Breast epithelium (tissue), 3 donors: ENCODE results near the gene TRIM7.

Experiments used
- POLR2A ChIP-seq: fragments of 450-650 bp; IDR thresholded peaks from one replicate; pipeline ENCODE4 v1.6.1; 2016; ENCODE audit warnings: antibody characterized with exemption, mild to moderate bottlenecking, moderate library complexity
- POLR2AphosphoS5 ChIP-seq, 3 donors: sonication (generic); formaldehyde crosslinking; IDR thresholded peaks; one replicate each; pipeline ENCODE4 v1.6.1; 2017; ENCODE audit warnings: antibody characterized with exemption in 3 of 3
- TF ChIP-seq, protein P1 (sequence below), 3 donors: fragments of 450-650 bp; IDR thresholded peaks; one replicate each; pipeline ENCODE4 v1.5.1; 2016 to 2017; ENCODE audit warnings: antibody characterized with exemption in 3 of 3, mild to moderate bottlenecking in 3 of 3, moderate library complexity in 3 of 3

DNA sequence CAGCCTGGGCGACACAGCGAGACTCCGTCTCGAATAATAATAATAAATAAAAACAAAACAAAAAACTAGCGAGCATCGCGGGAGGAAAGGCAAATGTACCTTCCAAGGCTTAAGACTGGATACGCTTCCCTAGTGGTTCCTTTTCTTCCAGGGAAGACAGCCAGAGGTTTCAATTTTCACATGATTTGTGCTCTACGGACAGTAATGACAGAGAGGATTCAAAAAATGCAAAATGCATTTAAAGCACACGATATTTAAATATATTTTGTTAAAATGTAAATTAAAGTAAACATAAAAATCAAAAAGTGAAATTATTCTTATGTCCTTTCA, 13.8 kb upstream of the TRIM7 start:
- TF ChIP-seq, protein P1, sequence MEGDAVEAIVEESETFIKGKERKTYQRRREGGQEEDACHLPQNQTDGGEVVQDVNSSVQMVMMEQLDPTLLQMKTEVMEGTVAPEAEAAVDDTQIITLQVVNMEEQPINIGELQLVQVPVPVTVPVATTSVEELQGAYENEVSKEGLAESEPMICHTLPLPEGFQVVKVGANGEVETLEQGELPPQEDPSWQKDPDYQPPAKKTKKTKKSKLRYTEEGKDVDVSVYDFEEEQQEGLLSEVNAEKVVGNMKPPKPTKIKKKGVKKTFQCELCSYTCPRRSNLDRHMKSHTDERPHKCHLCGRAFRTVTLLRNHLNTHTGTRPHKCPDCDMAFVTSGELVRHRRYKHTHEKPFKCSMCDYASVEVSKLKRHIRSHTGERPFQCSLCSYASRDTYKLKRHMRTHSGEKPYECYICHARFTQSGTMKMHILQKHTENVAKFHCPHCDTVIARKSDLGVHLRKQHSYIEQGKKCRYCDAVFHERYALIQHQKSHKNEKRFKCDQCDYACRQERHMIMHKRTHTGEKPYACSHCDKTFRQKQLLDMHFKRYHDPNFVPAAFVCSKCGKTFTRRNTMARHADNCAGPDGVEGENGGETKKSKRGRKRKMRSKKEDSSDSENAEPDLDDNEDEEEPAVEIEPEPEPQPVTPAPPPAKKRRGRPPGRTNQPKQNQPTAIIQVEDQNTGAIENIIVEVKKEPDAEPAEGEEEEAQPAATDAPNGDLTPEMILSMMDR (IDR thresholded peaks at IDR 0.05), result no peak
- TF ChIP-seq POLR2A (no peak), POLR2AphosphoS5 (IDR thresholded peaks at IDR 0.05) (no peak)
